Measurements from ENCODE around the gene NCAM1. TPM values are rescaled to one million over a fixed set of nuclear protein-coding genes. Genes with fewer than 3 reads are reported as not detected.

Gene NCAM1
- total RNA-seq, 1 experiment from 2014 or later = 0.22 TPM

- TF ChIP-seq CTCF (IDR thresholded peaks at IDR 0.05 in 2 of 3, conservative IDR thresholded peaks at IDR 0.05 in 1 of 3; ENCODE audit: borderline replicate concordance in 1 of 3, insufficient read depth in 1 of 3, low read depth in 2 of 3, low read length in 2 of 3) (no peak), FOSL1 (IDR thresholded peaks at IDR 0.05; ENCODE audit: low read depth) (no peak), TCF7L2 (IDR thresholded peaks at IDR 0.05; ENCODE audit: borderline replicate concordance, extremely low read depth, insufficient read depth, insufficient read length) (no peak), REST (IDR thresholded peaks at IDR 0.05; ENCODE audit: low read depth) (no peak), YY1 (IDR thresholded peaks at IDR 0.05; ENCODE audit: extremely low read depth, insufficient replicate concordance, low read depth, low read length) (no peak), POLR2A (IDR thresholded peaks at IDR 0.05; ENCODE audit: borderline replicate concordance, extremely low read depth, insufficient read depth, insufficient read length) (no peak), POLR2AphosphoS5 (IDR thresholded peaks at IDR 0.05; ENCODE audit: low read depth, low read length) (no peak), MAX (IDR thresholded peaks at IDR 0.05) (no peak)
Observed at GRCh38 chr11:113163291-113164030, 202.2 kb downstream of the NCAM1 start (continued).
